NOMO-1 treated with DMSO at 0.1 percent for 48 hours (cell line): ENCODE data around the gene SCAF11.
A peak's percentile ranks its signal among the peaks of the same experiment; 100 is the strongest.

ENCODE experiments used
- DNase-seq: peaks from one replicate; lab custom pipeline; 2025; ENCODE audit not compliant: unreplicated experiment; lab: John Stamatoyannopoulos, UW

The SCAF11 gene

GRCh38 chr12:45986641-45987339 lies 3.6 kb downstream of the SCAF11 start:
- peak; percentile 79 for DNase-seq

GRCh38 chr12:45981075-45981837 lies 9.1 kb downstream of the SCAF11 start:
- no peak for DNase-seq

- DNase-seq: no peak
Measured at GRCh38 chr12:45980540-45980939, 9.8 kb downstream of the SCAF11 start.

GRCh38 chr12:45978108-45978507 lies 12.3 kb downstream of the SCAF11 start:
- no peak for DNase-seq

- no peak for DNase-seq
Measured at GRCh38 chr12:45977620-45978019, 12.8 kb downstream of the SCAF11 start.

- no peak for DNase-seq
Measured at GRCh38 chr12:45975506-45975905, 14.9 kb downstream of the SCAF11 start.

GRCh38 chr12:45974883-45975282 lies 15.5 kb downstream of the SCAF11 start:
- DNase-seq: no peak

GRCh38 chr12:45974171-45974719 lies 16.1 kb downstream of the SCAF11 start:
- no peak for DNase-seq

- peak; percentile 30 for DNase-seq
Measured at GRCh38 chr12:45973526-45973925, 16.8 kb downstream of the SCAF11 start.

GRCh38 chr12:45970391-45970790 lies 20.0 kb downstream of the SCAF11 start:
- no peak for DNase-seq

- no peak for DNase-seq
Measured at GRCh38 chr12:45969084-45969483, 21.3 kb downstream of the SCAF11 start.

- DNase-seq: peak; percentile 16
Measured at GRCh38 chr12:45966486-45966885, 23.9 kb downstream of the SCAF11 start.

GRCh38 chr12:45962553-45963325 lies 27.6 kb downstream of the SCAF11 start:
- no peak for DNase-seq

GRCh38 chr12:45959728-45960127 lies 30.6 kb downstream of the SCAF11 start:
- no peak for DNase-seq

- DNase-seq: no peak
Measured at GRCh38 chr12:45959025-45959424, 31.3 kb downstream of the SCAF11 start.

- DNase-seq: no peak
Measured at GRCh38 chr12:45948546-45948945, 41.8 kb downstream of the SCAF11 start.

- DNase-seq: no peak
Measured at GRCh38 chr12:45946435-45946834, 43.9 kb downstream of the SCAF11 start.

- no peak for DNase-seq
Measured at GRCh38 chr12:45944771-45945170, 45.6 kb downstream of the SCAF11 start.

- DNase-seq: no peak
Measured at GRCh38 chr12:45939759-45940158, 50.6 kb downstream of the SCAF11 start.

- no peak for DNase-seq
Measured at GRCh38 chr12:45938566-45938965, 51.8 kb downstream of the SCAF11 start.

GRCh38 chr12:45934956-45935355 lies 55.4 kb downstream of the SCAF11 start:
- DNase-seq: no peak
